Type B pancreatic cell (in vitro differentiated cells): ENCODE data around the gene NDUFAF4. TPM values are rescaled to one million over a fixed set of nuclear protein-coding genes. Genes with fewer than 3 reads are reported as not detected.

Source experiments
- DNase-seq: peaks from one replicate; pipeline ENCODE4 v3.0.0; 2021; ENCODE audit warnings: mixed read lengths; ENCODE audit not compliant: unreplicated experiment; ENCODE audit errors: extremely low spot score
- H3K27ac Mint-ChIP-seq: 2 replicates; pipeline ENCODE4 v1.8.0; 2021; ENCODE audit warnings: mild to moderate bottlenecking, mixed read lengths
- H3K27me3 Mint-ChIP-seq: 2 replicates; pipeline ENCODE4 v1.8.0; 2021; ENCODE audit warnings: mixed read lengths
- H3K36me3 Mint-ChIP-seq: 2 replicates; pipeline ENCODE4 v1.8.0; 2021; ENCODE audit warnings: mixed read lengths
- H3K4me1 Mint-ChIP-seq: one replicate; pipeline ENCODE4 v1.8.0; 2021; ENCODE audit warnings: mixed read lengths; ENCODE audit not compliant: unreplicated experiment
- H3K4me3 Mint-ChIP-seq: 2 replicates; pipeline ENCODE4 v1.8.0; 2021; ENCODE audit warnings: mild to moderate bottlenecking, mixed read lengths
- H3K9me3 Mint-ChIP-seq: 2 replicates; pipeline ENCODE4 v1.8.0; 2021; ENCODE audit warnings: mixed read lengths
- CTCF ChIP-seq: fragments of 200-600 bp; sonication (generic); conservative IDR thresholded peaks from 2 replicates; pipeline ENCODE4 v1.5.0; 2021; ENCODE audit warnings: antibody characterized with exemption, mild to moderate bottlenecking
- total RNA-seq: library from RNA; stranded (reverse); gene quantifications from 2 replicates; pipeline ENCODE4 v1.2.1, GENCODE V29; 2021; ENCODE audit warnings: low replicate concordance

Gene NDUFAF4
- total RNA-seq, 1 donor from 2014 or later, result 37.4 TPM

- Mint-ChIP-seq H3K4me1 (no peaks in the 10 kb centered on the region), H3K9me3 (peaks cover 6% of the 10 kb centered on the region), H3K27me3 (peaks cover 4% of the 10 kb centered on the region), H3K4me3 (no peak overlapping the region), H3K27ac (no peak overlapping the region), H3K36me3 (no peaks in the 10 kb centered on the region)
- no peak for DNase-seq
- TF ChIP-seq CTCF, result no peak
Measured at GRCh38 chr6:96852605-96853004, 45.1 kb downstream of the NDUFAF4 start.

- DNase-seq, result no peak
- no peak for TF ChIP-seq CTCF
- H3K9me3 Mint-ChIP-seq, result peaks cover 13% of the 10 kb centered on the region
- H3K4me3 Mint-ChIP-seq, result no peak overlapping the region
- no peak overlapping the region for H3K27ac Mint-ChIP-seq
- no peaks in the 10 kb centered on the region for H3K36me3 Mint-ChIP-seq
- H3K4me1 Mint-ChIP-seq, result no peaks in the 10 kb centered on the region
- peaks cover 11% of the 10 kb centered on the region for H3K27me3 Mint-ChIP-seq
Measured at GRCh38 chr6:96851858-96852257, 45.8 kb downstream of the NDUFAF4 start.

GRCh38 chr6:96849615-96850014, 48.1 kb downstream of the NDUFAF4 start:
- Mint-ChIP-seq H3K4me1 (no peaks in the 10 kb centered on the region), H3K9me3 (peaks cover 24% of the 10 kb centered on the region), H3K4me3 (no peak overlapping the region), H3K27ac (no peak overlapping the region), H3K27me3 (peaks cover 15% of the 10 kb centered on the region), H3K36me3 (no peaks in the 10 kb centered on the region)
- no peak for TF ChIP-seq CTCF
- DNase-seq, result no peak

GRCh38 chr6:96844530-96844929, 53.2 kb downstream of the NDUFAF4 start:
- Mint-ChIP-seq H3K4me1 (no peaks in the 10 kb centered on the region), H3K27me3 (peaks cover 17% of the 10 kb centered on the region), H3K36me3 (no peaks in the 10 kb centered on the region), H3K9me3 (peaks cover 26% of the 10 kb centered on the region), H3K4me3 (no peak overlapping the region), H3K27ac (no peak overlapping the region)
- TF ChIP-seq CTCF, result no peak
- DNase-seq, result no peak

- no peak for TF ChIP-seq CTCF
- H3K4me3 Mint-ChIP-seq, result no peak overlapping the region
- DNase-seq, result no peak
- peaks cover 10% of the 10 kb centered on the region for H3K9me3 Mint-ChIP-seq
- no peaks in the 10 kb centered on the region for H3K4me1 Mint-ChIP-seq
- H3K27me3 Mint-ChIP-seq, result peaks cover 31% of the 10 kb centered on the region
- H3K27ac Mint-ChIP-seq, result no peak overlapping the region
- no peaks in the 10 kb centered on the region for H3K36me3 Mint-ChIP-seq
Measured at GRCh38 chr6:96841345-96841744, 56.3 kb downstream of the NDUFAF4 start.

Other genes with a start within 250 kb of the NDUFAF4 start
- 4.0 and 4.2 TPM in 2 replicates for gene GPR63, start 60.4 kb downstream of the NDUFAF4 start, total RNA-seq
- 1.6 and 7.7 TPM in 2 replicates for gene KLHL32, start 26.8 kb upstream of the NDUFAF4 start, total RNA-seq